Neural cell (in vitro differentiated cells): ENCODE data around the gene PLXNA4.

ENCODE experiments used
- EP300 ChIP-seq: fragments of 450-650 bp; conservative IDR thresholded peaks from 2 replicates; pipeline ENCODE4 v1.6.1; 2014; ENCODE audit warnings: antibody characterized with exemption, mild to moderate bottlenecking, moderate library complexity; ENCODE audit not compliant: poor library complexity, severe bottlenecking
- EZH2 ChIP-seq: fragments of 200-600, 300-800 bp; shearing (Covaris generic), sonication (generic); IDR thresholded peaks from 2 replicates; pipeline ENCODE4 v1.6.1; 2014; ENCODE audit warnings: antibody characterized with exemption, low read length, borderline replicate concordance, mild to moderate bottlenecking; ENCODE audit not compliant: insufficient read depth, poor library complexity, severe bottlenecking
- MXI1 ChIP-seq: fragments of 450-650 bp; conservative IDR thresholded peaks from 2 replicates; pipeline ENCODE4 v1.6.1; 2014; ENCODE audit warnings: antibody characterized with exemption, mild to moderate bottlenecking; ENCODE audit not compliant: poor library complexity, severe bottlenecking
- POLR2AphosphoS5 ChIP-seq: IDR thresholded peaks from 2 replicates; pipeline ENCODE4 v1.6.1; 2012
- RAD21 ChIP-seq: fragments of 450-650 bp; conservative IDR thresholded peaks from 2 replicates; pipeline ENCODE4 v1.6.1; 2014; ENCODE audit warnings: antibody characterized with exemption, mild to moderate bottlenecking, moderate library complexity
- SMC3 ChIP-seq: fragments of 450-650 bp; conservative IDR thresholded peaks from 2 replicates; pipeline ENCODE4 v1.6.1; 2014; ENCODE audit warnings: antibody characterized with exemption, mild to moderate bottlenecking, moderate library complexity; ENCODE audit not compliant: poor library complexity
- TAF1 ChIP-seq: IDR thresholded peaks from 2 replicates; pipeline ENCODE4 v1.6.1; 2012; ENCODE audit warnings: low read depth
- TF ChIP-seq, protein P1 (sequence below): fragments of 450-650 bp; IDR thresholded peaks from 2 replicates; pipeline ENCODE4 v1.5.1; 2014; ENCODE audit warnings: antibody characterized with exemption, mild to moderate bottlenecking, moderate library complexity; ENCODE audit not compliant: poor library complexity, severe bottlenecking
- TF ChIP-seq, protein P2 (sequence below): IDR thresholded peaks from 2 replicates; pipeline ENCODE4 v1.6.1; 2012; ENCODE audit warnings: borderline replicate concordance

DNA sequence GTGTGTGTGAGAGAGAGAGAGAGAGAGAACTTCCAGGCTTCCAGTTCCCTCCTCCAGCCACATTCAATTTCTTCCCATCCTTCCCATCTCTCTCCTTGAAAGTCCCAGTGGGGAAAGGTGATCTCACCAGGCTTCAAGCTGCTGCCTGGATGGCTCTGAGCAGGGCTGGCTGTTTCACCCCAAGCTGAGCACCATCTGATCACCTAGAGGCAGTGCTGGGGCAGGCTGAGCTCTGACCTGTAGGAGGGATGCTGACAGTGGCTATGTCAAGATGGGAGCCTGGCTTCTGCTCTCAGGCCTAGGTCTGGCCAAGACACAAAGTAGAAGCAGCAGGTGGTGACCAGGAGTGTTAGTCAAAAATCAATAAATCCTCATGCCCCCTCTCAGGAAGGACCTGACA, 370.8 kb downstream of the PLXNA4 start:
- TF ChIP-seq, protein P1, sequence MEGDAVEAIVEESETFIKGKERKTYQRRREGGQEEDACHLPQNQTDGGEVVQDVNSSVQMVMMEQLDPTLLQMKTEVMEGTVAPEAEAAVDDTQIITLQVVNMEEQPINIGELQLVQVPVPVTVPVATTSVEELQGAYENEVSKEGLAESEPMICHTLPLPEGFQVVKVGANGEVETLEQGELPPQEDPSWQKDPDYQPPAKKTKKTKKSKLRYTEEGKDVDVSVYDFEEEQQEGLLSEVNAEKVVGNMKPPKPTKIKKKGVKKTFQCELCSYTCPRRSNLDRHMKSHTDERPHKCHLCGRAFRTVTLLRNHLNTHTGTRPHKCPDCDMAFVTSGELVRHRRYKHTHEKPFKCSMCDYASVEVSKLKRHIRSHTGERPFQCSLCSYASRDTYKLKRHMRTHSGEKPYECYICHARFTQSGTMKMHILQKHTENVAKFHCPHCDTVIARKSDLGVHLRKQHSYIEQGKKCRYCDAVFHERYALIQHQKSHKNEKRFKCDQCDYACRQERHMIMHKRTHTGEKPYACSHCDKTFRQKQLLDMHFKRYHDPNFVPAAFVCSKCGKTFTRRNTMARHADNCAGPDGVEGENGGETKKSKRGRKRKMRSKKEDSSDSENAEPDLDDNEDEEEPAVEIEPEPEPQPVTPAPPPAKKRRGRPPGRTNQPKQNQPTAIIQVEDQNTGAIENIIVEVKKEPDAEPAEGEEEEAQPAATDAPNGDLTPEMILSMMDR, result no peak
- TF ChIP-seq POLR2AphosphoS5, result no peak
- TF ChIP-seq, protein P2, sequence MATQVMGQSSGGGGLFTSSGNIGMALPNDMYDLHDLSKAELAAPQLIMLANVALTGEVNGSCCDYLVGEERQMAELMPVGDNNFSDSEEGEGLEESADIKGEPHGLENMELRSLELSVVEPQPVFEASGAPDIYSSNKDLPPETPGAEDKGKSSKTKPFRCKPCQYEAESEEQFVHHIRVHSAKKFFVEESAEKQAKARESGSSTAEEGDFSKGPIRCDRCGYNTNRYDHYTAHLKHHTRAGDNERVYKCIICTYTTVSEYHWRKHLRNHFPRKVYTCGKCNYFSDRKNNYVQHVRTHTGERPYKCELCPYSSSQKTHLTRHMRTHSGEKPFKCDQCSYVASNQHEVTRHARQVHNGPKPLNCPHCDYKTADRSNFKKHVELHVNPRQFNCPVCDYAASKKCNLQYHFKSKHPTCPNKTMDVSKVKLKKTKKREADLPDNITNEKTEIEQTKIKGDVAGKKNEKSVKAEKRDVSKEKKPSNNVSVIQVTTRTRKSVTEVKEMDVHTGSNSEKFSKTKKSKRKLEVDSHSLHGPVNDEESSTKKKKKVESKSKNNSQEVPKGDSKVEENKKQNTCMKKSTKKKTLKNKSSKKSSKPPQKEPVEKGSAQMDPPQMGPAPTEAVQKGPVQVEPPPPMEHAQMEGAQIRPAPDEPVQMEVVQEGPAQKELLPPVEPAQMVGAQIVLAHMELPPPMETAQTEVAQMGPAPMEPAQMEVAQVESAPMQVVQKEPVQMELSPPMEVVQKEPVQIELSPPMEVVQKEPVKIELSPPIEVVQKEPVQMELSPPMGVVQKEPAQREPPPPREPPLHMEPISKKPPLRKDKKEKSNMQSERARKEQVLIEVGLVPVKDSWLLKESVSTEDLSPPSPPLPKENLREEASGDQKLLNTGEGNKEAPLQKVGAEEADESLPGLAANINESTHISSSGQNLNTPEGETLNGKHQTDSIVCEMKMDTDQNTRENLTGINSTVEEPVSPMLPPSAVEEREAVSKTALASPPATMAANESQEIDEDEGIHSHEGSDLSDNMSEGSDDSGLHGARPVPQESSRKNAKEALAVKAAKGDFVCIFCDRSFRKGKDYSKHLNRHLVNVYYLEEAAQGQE, result no peak
- TF ChIP-seq EZH2, result no peak
- no peak for TF ChIP-seq MXI1
- no peak for TF ChIP-seq TAF1
- TF ChIP-seq RAD21, result no peak
- no peak for TF ChIP-seq SMC3
- no peak for TF ChIP-seq EP300
